Measurements from ENCODE around the gene FBXW8.

The FBXW8 gene

DNA sequence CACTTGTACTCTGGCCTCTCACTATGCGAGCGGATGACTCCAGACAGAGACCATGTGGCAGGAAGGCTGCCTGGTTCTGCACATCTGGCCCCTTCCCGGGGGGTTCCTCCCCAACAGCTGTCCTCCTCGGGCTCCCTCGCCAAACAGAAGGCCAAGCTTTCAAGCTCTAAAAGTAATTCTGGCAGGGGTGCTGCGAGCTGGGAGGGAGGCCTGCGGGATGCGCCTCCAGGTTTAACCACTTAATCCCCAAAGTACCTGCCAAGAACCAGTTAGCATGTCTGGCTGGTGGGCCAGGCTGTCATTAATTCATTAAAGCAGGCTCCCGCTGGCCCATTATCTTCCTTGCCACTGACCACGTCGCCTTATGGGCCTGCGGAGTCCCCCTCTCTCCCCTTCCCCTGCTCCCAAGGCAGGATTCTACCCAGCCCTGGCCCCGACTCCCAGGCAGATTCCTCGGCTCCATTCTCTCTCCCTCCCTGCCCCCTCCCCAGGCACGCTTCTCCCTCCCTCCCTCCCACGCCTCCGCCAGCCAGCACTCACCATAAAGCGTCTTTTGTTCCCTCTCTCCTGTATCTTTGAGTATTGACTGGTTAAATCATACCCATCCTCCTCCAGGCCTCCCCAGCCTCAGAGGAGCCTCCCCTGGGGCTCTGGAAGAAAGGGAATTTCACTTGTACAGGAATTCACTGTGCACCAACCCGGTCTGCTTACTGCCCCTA, 34.4 kb upstream of the FBXW8 start:
- no peak for DNase-seq

DNA sequence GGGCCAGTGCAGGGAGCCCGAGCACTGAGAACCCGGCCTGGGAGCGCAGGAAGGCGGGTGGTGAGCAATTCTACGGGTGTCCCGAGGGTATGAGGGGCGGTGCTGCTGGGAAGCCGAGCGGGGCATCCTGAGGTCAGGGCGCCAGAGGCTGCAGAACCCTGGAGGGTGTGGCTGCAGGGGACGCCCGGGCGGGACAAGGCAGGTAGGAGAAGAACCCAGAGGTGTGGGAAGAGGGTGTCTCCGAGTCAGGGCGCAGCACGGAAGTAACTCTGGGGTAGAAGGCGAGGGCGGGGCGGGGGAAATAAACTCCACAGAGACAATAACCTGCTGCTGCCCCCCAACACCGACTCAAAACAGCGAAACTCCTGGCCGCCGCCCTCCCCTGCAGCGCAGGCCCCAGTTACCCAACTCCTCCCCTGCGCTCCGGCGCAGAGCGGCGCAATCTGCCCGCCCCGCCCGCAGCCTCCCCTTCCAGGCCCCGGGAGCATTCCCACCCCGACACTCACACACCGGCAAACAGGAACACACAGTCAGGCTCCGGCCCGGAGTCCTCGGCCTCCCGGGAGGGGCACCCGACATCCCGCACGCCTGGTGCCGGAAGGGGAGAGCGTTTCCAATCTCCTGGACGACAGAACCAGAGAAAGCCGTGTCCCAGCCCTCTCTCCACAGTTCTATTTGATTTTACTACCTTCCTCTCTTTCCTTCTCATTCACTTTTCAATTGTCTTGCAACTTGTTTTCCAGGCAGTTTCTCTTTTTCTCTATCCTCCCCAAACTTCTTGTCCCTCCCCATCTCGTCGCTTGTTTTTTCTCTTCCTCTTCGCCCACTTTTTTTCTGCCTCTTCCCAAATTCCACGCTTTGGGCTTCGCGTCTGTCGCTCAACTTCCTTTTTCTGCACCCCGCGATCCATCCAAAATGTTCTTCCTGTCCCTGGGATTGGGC, 31.9 kb upstream of the FBXW8 start:
- no peaks in the 10 kb centered on the region for H3K9me3 ChIP-seq (ENCODE audit: control insufficient read depth, low read length)
- peaks cover 45% of the 10 kb centered on the region for H3K27me3 ChIP-seq (replicated peaks; ENCODE audit: control insufficient read depth, insufficient read depth, low read length, poor library complexity, severe bottlenecking)
- H3K27ac ChIP-seq (ENCODE audit: insufficient read depth, low read length, poor library complexity, severe bottlenecking), result no peak overlapping the region
- no peak overlapping the region for H3K4me3 ChIP-seq (ENCODE audit: insufficient read depth, low read depth, low read length, poor library complexity, severe bottlenecking)
- H3K36me3 ChIP-seq (ENCODE audit: control insufficient read depth, insufficient read depth, low read length), result no peaks in the 10 kb centered on the region
- H3K4me1 ChIP-seq (ENCODE audit: control insufficient read depth, insufficient read depth, low read length, poor library complexity, severe bottlenecking), result peaks cover 33% of the 10 kb centered on the region
- no peak for DNase-seq

More for the DNA sequence above, 34.4 kb upstream of the FBXW8 start:
- Histone ChIP-seq H3K27me3 (replicated peaks; ENCODE audit: control insufficient read depth, insufficient read depth, low read length, poor library complexity, severe bottlenecking) (peaks cover 26% of the 10 kb centered on the region), H3K4me1 (ENCODE audit: control insufficient read depth, insufficient read depth, low read length, poor library complexity, severe bottlenecking) (peaks cover 23% of the 10 kb centered on the region), H3K36me3 (ENCODE audit: control insufficient read depth, insufficient read depth, low read length) (no peaks in the 10 kb centered on the region), H3K4me3 (ENCODE audit: insufficient read depth, low read depth, low read length, poor library complexity, severe bottlenecking) (no peak overlapping the region), H3K9me3 (ENCODE audit: control insufficient read depth, low read length) (no peaks in the 10 kb centered on the region), H3K27ac (ENCODE audit: insufficient read depth, low read length, poor library complexity, severe bottlenecking) (no peak overlapping the region)

DNA sequence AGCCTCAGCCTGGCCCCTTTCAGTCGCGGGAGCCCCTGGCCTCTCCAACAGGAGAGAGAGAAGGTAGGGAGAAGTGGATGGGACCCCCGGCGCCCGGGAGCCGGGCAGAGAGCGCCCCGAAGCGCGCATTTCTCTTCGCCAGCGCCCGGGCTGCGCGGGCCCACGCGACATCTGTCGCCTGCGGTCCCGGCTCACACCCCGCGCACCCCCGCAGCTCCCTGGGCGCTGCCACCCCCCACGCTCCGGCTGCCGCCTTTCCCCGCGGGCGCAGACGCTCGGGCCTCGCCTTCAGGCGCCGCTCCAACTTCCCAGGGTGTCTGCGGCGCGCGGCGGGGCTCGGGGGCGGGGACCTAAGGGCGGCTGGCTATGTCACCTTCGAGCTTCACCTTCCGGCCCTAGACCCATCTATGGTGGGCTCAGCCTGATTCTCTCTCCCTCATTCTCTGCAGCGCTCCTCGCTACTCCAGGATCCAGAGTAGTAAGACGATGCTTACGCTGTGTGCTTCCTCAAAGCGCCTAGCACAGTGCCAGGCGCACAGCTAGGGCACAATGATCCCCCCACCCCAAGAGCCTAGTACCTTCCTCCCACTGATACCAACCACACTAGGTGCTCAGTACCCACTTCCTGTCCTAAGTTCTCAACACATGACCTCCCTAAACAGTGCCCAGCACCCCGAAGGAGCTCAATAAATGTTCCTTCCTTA, 31.1 kb upstream of the FBXW8 start:
- no peak for DNase-seq
- H3K4me3 ChIP-seq (ENCODE audit: insufficient read depth, low read depth, low read length, poor library complexity, severe bottlenecking), result no peak overlapping the region
- no peaks in the 10 kb centered on the region for H3K9me3 ChIP-seq (ENCODE audit: control insufficient read depth, low read length)
- H3K4me1 ChIP-seq (ENCODE audit: control insufficient read depth, insufficient read depth, low read length, poor library complexity, severe bottlenecking), result peaks cover 33% of the 10 kb centered on the region
- no peak overlapping the region for H3K27ac ChIP-seq (ENCODE audit: insufficient read depth, low read length, poor library complexity, severe bottlenecking)
- H3K27me3 ChIP-seq (replicated peaks; ENCODE audit: control insufficient read depth, insufficient read depth, low read length, poor library complexity, severe bottlenecking), result peaks cover 45% of the 10 kb centered on the region
- H3K36me3 ChIP-seq (ENCODE audit: control insufficient read depth, insufficient read depth, low read length), result no peaks in the 10 kb centered on the region

DNA sequence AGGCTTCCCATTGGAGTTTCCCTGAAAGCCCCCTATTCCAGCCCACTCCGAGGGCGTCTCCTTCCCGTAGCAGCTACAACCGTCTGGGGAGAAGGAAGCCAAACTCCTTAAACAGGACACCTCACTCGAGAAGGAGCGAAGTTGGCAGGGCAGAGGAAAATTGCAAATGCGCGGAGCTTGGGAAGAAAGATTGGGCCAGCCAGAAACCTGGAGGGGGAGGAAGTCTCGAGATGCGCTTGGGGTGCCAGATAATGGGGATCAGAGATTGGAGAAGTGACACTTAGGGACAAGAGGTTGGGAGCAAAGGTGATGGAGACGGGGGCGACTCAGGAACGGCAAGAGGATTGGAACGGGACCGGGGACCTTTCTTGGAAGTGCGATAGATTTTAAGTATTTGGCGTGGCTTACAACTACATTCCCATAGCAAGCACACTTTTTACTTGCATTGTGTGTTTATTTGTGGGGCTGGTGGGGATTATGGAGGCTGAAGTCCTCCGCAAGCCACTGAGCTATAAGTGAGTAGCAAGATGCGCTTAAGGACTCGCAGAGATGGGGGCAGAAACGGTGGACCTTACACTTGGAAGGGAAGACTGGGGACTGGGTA, 30.4 kb upstream of the FBXW8 start:
- Histone ChIP-seq H3K4me1 (ENCODE audit: control insufficient read depth, insufficient read depth, low read length, poor library complexity, severe bottlenecking) (peaks cover 33% of the 10 kb centered on the region), H3K27me3 (replicated peaks; ENCODE audit: control insufficient read depth, insufficient read depth, low read length, poor library complexity, severe bottlenecking) (peaks cover 41% of the 10 kb centered on the region), H3K27ac (ENCODE audit: insufficient read depth, low read length, poor library complexity, severe bottlenecking) (no peak overlapping the region), H3K36me3 (ENCODE audit: control insufficient read depth, insufficient read depth, low read length) (no peaks in the 10 kb centered on the region), H3K9me3 (ENCODE audit: control insufficient read depth, low read length) (no peaks in the 10 kb centered on the region), H3K4me3 (ENCODE audit: insufficient read depth, low read depth, low read length, poor library complexity, severe bottlenecking) (no peak overlapping the region)
- DNase-seq, result no peak

DNA sequence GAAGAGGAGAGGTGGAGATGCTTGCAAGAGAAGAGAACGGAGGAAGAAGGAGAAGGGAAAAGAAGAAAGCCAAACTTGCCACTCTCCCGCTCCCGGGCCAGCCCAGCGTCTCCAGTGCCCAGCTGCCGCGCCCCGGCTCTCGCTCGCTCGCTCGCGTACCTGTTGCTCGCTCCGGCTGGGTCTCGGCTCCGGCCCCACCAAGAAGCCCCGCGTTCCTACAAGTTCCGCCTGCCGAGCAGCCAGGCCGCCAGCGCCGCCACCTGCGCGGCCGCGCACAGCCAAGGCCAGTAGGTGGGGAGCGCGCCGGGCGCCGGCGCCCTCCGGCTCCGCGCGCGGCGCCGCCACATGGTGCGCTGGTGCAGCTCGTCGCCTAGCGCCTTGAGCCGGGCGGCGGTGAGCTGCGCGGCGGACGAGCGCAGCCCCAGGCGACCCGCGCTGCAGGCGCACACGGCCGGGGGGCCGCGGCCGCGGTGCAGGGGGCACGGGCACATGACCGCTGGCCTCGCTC, 29.9 kb upstream of the FBXW8 start:
- Histone ChIP-seq H3K4me1 (ENCODE audit: control insufficient read depth, insufficient read depth, low read length, poor library complexity, severe bottlenecking) (peaks cover 33% of the 10 kb centered on the region), H3K27ac (ENCODE audit: insufficient read depth, low read length, poor library complexity, severe bottlenecking) (no peak overlapping the region), H3K9me3 (ENCODE audit: control insufficient read depth, low read length) (no peaks in the 10 kb centered on the region), H3K27me3 (replicated peaks; ENCODE audit: control insufficient read depth, insufficient read depth, low read length, poor library complexity, severe bottlenecking) (peaks cover 39% of the 10 kb centered on the region), H3K36me3 (ENCODE audit: control insufficient read depth, insufficient read depth, low read length) (no peaks in the 10 kb centered on the region), H3K4me3 (ENCODE audit: insufficient read depth, low read depth, low read length, poor library complexity, severe bottlenecking) (no peak overlapping the region)
- no peak for DNase-seq

DNA sequence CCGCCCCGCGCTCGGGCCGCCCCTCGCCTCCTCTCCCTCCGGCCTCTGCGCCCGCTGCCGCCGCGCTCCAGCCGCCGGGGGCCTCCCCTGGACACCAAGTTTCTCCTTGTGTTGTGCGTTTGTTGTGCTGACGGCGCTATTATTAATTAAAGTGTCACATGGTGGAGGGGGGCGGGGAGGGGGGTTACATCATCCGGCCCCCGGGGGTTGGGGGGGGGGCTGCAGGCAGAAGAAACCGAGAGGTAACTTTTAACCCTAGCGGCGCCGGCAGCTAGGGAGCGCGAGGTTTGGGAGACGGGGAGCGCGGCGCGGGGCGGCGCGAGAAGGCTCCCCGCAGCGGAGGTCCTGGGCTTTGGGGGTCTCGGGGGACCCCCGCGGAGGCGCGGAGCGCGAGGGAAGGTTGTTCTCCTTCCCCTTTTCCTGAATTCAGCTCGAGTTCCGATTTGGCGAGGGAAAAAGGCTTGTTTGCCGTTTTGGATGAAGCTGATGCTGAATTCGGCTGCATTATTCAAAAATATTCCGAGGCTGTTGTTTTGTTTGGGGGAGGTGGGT, 29.3 kb upstream of the FBXW8 start, which contains the start of gene HRK:
TSS of gene HRK (minus strand) at position 117 of the 552 bp plus-strand sequence. CDS start 134 bp downstream, outside the sequence.
- H3K27ac ChIP-seq (ENCODE audit: insufficient read depth, low read length, poor library complexity, severe bottlenecking), result no peak within 1 kb of the TSS
- no peaks in the 10 kb centered on the region for H3K9me3 ChIP-seq (ENCODE audit: control insufficient read depth, low read length)
- no peak for DNase-seq
- peaks cover 39% of the 10 kb centered on the region for H3K27me3 ChIP-seq (replicated peaks; ENCODE audit: control insufficient read depth, insufficient read depth, low read length, poor library complexity, severe bottlenecking)
- no peaks in the 10 kb centered on the region for H3K36me3 ChIP-seq (ENCODE audit: control insufficient read depth, insufficient read depth, low read length)
- H3K4me1 ChIP-seq (ENCODE audit: control insufficient read depth, insufficient read depth, low read length, poor library complexity, severe bottlenecking), result peaks cover 33% of the 10 kb centered on the region
- peak within 1 kb of the TSS; percentile 28 for H3K4me3 ChIP-seq (ENCODE audit: insufficient read depth, low read depth, low read length, poor library complexity, severe bottlenecking)

DNA sequence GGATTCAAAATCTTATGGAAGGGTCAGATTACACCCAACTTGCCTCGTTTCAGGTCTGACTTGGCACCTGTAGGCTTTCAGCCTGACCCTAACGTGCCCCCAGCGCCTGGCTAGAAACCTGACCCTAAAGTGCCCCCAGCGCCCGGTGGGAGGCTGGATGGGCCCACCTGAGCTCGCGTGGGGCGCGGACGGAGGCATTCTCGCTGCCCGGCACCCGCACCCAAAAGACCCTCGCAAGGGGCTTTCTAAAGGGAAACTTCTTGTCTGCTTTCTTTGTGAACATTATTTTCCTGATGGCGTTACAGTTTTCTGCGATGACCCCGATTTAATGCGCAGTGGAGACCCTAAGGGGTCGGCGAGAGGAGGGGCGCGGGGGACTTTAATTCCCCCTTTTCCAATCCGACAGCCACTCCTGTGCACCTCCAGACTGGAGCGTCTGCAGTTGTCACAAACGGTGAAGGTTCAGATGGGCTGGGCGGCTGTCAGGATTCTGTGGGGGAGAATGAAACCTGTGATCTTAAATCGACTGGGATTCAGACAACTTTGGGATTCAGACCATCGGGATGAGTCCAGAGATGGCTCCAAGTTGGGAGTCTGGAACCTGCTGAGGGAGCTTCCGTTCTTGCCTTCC, 28.8 kb upstream of the FBXW8 start:
- Histone ChIP-seq H3K27ac (ENCODE audit: insufficient read depth, low read length, poor library complexity, severe bottlenecking) (no peak overlapping the region), H3K9me3 (ENCODE audit: control insufficient read depth, low read length) (no peaks in the 10 kb centered on the region), H3K36me3 (ENCODE audit: control insufficient read depth, insufficient read depth, low read length) (no peaks in the 10 kb centered on the region), H3K4me1 (ENCODE audit: control insufficient read depth, insufficient read depth, low read length, poor library complexity, severe bottlenecking) (peaks cover 33% of the 10 kb centered on the region), H3K27me3 (replicated peaks; ENCODE audit: control insufficient read depth, insufficient read depth, low read length, poor library complexity, severe bottlenecking) (peaks cover 36% of the 10 kb centered on the region), H3K4me3 (ENCODE audit: insufficient read depth, low read depth, low read length, poor library complexity, severe bottlenecking) (peak overlapping the region; percentile 28)
- DNase-seq, result no peak

DNA sequence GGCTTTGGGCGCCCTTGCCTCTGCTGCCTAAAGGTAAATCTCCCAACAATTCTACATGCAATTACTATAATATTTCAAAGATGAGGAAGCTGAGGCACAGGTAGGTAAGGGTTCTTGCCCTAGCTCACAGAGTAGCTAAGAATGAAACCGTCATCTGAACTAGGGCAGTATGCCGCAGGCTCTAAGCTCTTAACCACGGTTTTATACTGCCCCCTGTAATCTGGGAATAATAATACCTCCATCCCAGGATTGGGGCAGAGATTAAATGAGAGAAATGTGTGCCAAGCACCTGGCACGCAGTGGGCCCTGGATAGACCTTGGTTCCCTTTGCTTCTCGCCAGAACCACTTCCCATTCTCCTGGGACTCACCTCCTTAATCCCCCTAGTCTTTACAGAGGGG, 28.0 kb upstream of the FBXW8 start:
- Histone ChIP-seq H3K4me3 (ENCODE audit: insufficient read depth, low read depth, low read length, poor library complexity, severe bottlenecking) (no peak overlapping the region), H3K36me3 (ENCODE audit: control insufficient read depth, insufficient read depth, low read length) (no peaks in the 10 kb centered on the region), H3K27me3 (replicated peaks; ENCODE audit: control insufficient read depth, insufficient read depth, low read length, poor library complexity, severe bottlenecking) (peaks cover 36% of the 10 kb centered on the region), H3K4me1 (ENCODE audit: control insufficient read depth, insufficient read depth, low read length, poor library complexity, severe bottlenecking) (peaks cover 33% of the 10 kb centered on the region), H3K9me3 (ENCODE audit: control insufficient read depth, low read length) (no peaks in the 10 kb centered on the region), H3K27ac (ENCODE audit: insufficient read depth, low read length, poor library complexity, severe bottlenecking) (no peak overlapping the region)
- DNase-seq, result no peak

DNA sequence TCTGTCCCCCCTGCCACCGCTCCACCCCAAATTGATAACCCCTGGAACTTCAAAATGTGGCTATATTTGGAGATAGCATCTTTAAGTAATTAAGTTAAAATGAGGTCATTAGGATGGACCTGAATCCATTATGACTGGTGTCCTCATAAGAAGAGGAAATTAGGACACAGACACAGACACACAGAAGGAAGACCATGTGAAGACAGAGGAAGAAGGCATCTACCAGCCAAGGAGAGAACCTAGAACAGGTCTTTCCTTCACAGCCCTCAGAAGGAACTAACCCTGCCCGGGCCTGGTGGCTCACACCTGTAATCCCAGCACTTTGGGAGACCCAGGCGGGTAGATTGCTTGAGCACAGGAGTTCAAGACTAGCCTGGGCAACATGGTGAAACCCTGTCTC, 25.9 kb upstream of the FBXW8 start:
- Histone ChIP-seq H3K36me3 (ENCODE audit: control insufficient read depth, insufficient read depth, low read length) (no peaks in the 10 kb centered on the region), H3K27ac (ENCODE audit: insufficient read depth, low read length, poor library complexity, severe bottlenecking) (no peak overlapping the region), H3K9me3 (ENCODE audit: control insufficient read depth, low read length) (no peaks in the 10 kb centered on the region), H3K4me1 (ENCODE audit: control insufficient read depth, insufficient read depth, low read length, poor library complexity, severe bottlenecking) (peaks cover 17% of the 10 kb centered on the region), H3K4me3 (ENCODE audit: insufficient read depth, low read depth, low read length, poor library complexity, severe bottlenecking) (no peak overlapping the region), H3K27me3 (replicated peaks; ENCODE audit: control insufficient read depth, insufficient read depth, low read length, poor library complexity, severe bottlenecking) (peaks cover 19% of the 10 kb centered on the region)
- no peak for DNase-seq
